ENCODE results near the gene MEF2D. TPM values are rescaled to one million over a fixed set of nuclear protein-coding genes. Genes with fewer than 3 reads are reported as not detected.

The MEF2D gene
- total and polyA plus RNA-seq, 12 donors: 7.8 to 89.9 (median 50.0) TPM

DNA sequence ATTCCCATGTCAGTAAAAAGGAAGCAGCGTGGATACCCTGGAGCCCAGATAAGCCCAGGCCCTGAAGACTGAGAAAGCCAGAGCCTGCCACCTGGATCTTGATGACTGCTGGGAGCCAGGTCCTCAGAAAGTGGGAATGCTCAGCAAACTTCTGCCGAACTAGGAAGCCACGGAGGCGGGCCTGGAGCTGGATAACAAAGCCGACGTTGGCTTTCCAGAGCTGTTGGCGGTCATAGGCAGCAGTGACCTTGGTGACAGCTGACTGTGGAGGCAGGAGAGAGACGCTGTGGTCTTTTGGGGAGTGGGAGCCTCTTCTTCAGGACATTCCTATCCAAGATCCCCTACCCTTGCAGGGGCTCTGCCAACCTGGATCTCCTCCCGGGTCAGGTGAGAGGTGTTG is 47.4 kb upstream of the MEF2D start:
- Histone ChIP-seq H3K4me1 (replicated peaks in 1 of 2) (no peaks in the 10 kb centered on the region), H3K4me3 (no peak overlapping the region), H3K27ac (no peak overlapping the region), H3K36me3 (replicated peaks in 1 of 2) (no peaks in the 10 kb centered on the region), H3K9me3 (replicated peaks in 1 of 3) (no peaks in the 10 kb centered on the region), H3K27me3 (no peaks in the 10 kb centered on the region)
- intact Hi-C loops (cut with DNase I): no loop called here
- TF ChIP-seq, protein P1, sequence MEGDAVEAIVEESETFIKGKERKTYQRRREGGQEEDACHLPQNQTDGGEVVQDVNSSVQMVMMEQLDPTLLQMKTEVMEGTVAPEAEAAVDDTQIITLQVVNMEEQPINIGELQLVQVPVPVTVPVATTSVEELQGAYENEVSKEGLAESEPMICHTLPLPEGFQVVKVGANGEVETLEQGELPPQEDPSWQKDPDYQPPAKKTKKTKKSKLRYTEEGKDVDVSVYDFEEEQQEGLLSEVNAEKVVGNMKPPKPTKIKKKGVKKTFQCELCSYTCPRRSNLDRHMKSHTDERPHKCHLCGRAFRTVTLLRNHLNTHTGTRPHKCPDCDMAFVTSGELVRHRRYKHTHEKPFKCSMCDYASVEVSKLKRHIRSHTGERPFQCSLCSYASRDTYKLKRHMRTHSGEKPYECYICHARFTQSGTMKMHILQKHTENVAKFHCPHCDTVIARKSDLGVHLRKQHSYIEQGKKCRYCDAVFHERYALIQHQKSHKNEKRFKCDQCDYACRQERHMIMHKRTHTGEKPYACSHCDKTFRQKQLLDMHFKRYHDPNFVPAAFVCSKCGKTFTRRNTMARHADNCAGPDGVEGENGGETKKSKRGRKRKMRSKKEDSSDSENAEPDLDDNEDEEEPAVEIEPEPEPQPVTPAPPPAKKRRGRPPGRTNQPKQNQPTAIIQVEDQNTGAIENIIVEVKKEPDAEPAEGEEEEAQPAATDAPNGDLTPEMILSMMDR (IDR thresholded peaks at IDR 0.05): no peak
- TF ChIP-seq POLR2A (IDR thresholded peaks at IDR 0.05): no peak
- peak in 2 of 7 donors; percentile 22 to 35 for DNase-seq
- 61 to 81% (median 73%) methylated on average over 4 to 9 of the region's 9 CpGs for WGBS, 4 donors

DNA sequence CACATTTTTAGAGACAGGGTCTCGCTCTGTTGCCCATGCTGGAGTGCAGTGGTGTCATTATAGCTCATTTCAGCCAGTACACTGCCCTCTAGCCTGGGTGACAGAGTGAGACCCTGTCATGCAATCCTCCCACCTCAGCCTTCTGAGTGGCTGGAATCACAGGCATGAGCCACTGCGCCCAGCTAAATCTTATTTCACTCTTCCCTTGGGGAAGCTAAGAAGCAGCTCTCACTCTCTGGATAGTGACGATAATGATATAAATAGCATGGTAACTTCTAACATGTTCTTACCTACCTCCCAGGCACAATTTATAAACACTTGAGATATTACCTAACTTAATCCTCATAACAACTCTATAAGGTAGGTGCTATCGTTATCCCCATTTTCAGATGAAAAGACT is 46.9 kb upstream of the MEF2D start:
- Histone ChIP-seq H3K36me3 (replicated peaks in 1 of 2) (no peaks in the 10 kb centered on the region), H3K27ac (no peak overlapping the region), H3K4me3 (no peak overlapping the region), H3K9me3 (replicated peaks in 1 of 3) (no peaks in the 10 kb centered on the region), H3K4me1 (replicated peaks in 1 of 2) (no peaks in the 10 kb centered on the region), H3K27me3 (no peaks in the 10 kb centered on the region)
- intact Hi-C loops (cut with DNase I): no loop called here
- no peak for DNase-seq
- TF ChIP-seq, protein P1 (IDR thresholded peaks at IDR 0.05): no peak
- no peak for TF ChIP-seq POLR2A (IDR thresholded peaks at IDR 0.05)
- WGBS, 4 donors: 92 to 100% (median 97%) methylated on average over 3 to 4 of the region's 4 CpGs

DNA sequence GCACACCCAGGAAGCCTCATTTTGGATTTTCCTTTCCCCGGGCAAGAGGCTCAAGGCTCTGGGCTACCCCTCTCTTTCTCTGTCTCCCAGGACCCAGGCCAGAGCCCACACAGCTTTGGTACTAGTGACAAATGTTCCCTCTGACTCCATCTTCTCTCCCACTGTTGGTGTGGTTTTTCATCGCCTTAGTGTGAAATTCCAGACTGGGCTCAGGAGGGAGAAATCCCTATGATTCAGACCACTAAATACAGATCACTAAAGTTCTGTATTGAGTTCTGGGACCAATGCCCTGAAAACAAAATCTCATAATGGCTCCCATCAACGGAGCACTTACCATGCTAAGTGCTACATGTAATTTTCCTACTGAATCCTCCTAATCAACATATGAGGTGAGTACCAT is 45.7 kb upstream of the MEF2D start:
- TF ChIP-seq POLR2A (IDR thresholded peaks at IDR 0.05): no peak
- TF ChIP-seq, protein P1 (IDR thresholded peaks at IDR 0.05): no peak

GRCh38 chr1:156544592-156545102 is 44.1 kb upstream of the MEF2D start:
- Histone ChIP-seq H3K27me3 (no peaks in the 10 kb centered on the region), H3K4me3 (no peak overlapping the region), H3K9me3 (replicated peaks in 1 of 3) (no peaks in the 10 kb centered on the region), H3K4me1 (replicated peaks in 1 of 2) (no peaks in the 10 kb centered on the region), H3K27ac (no peak overlapping the region), H3K36me3 (replicated peaks in 1 of 2) (no peaks in the 10 kb centered on the region)
- no peak for TF ChIP-seq POLR2A (IDR thresholded peaks at IDR 0.05)
- TF ChIP-seq, protein P1 (IDR thresholded peaks at IDR 0.05): no peak
- WGBS, 4 donors: 93 to 100% (median 98%) methylated on average over 3 of the region's 3 CpGs
- DNase-seq: no peak
- intact Hi-C loops (cut with DNase I): no loop called here

More for the DNA sequence above, 45.7 kb upstream of the MEF2D start:
- WGBS, 4 donors: 97 to 100% (median 98%) methylated on average over 3 of the region's 3 CpGs
- DNase-seq: no peak
- Histone ChIP-seq H3K27ac (no peak overlapping the region), H3K9me3 (replicated peaks in 1 of 3) (no peaks in the 10 kb centered on the region), H3K4me3 (no peak overlapping the region), H3K27me3 (no peaks in the 10 kb centered on the region), H3K4me1 (replicated peaks in 1 of 2) (no peaks in the 10 kb centered on the region), H3K36me3 (replicated peaks in 1 of 2) (no peaks in the 10 kb centered on the region)
- intact Hi-C loops (cut with DNase I): no loop called here

All from adrenal gland (tissue), 12 donors.